EH (cell line): ENCODE measurements around the gene DIDO1.
A peak's percentile ranks its signal among the peaks of the same experiment; 100 is the strongest.

Experiments
- DNase-seq: peaks from one replicate; pipeline ENCODE4 v3.0.0-alpha.2; 2015; ENCODE audit warnings: low read depth

The DIDO1 gene

GRCh38 chr20:62892348-62893304 lies 33.7 kb downstream of the DIDO1 start:
- DNase-seq, result no peak

DNA sequence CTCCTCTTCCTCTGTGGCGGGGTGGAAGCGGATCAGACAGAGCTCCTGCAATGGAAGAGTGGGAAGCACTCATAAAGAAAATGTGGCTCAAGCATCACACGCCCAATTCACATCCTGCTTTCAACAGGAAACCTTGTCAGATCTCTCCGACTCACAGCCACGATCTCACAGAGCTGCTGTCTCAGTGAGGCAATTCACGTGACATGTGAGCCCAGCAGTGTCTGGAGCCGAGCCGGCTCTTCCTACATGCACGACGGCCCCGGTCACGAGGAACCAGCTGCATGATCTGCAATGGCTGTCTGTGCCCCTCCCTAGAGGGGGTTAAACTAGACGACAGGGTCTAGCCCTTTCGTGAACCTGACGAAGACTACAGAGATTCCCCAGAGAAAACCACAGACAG lies 35.2 kb downstream of the DIDO1 start:
- DNase-seq, result peak; percentile 11

GRCh38 chr20:62890444-62890843 lies 35.9 kb downstream of the DIDO1 start:
- no peak for DNase-seq

DNA sequence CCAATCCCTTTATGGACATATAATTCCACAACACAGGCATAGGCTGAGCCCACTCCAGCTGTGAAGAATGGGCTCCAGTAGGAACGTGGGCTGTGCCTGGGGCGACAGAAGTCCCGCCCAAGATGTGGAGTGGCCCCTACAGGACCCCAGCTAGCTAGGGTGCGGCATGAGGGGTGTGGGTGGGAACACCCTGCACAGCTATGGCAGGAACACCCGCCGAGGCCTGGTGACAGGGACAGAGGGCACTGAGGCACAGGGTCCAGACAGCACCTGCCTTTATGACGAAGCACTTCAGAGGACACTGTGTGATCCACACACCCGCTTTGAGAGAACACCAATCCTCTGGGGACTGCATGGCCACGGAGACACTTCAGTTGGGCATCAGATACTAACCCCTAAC lies 36.4 kb downstream of the DIDO1 start:
- DNase-seq, result no peak

DNA sequence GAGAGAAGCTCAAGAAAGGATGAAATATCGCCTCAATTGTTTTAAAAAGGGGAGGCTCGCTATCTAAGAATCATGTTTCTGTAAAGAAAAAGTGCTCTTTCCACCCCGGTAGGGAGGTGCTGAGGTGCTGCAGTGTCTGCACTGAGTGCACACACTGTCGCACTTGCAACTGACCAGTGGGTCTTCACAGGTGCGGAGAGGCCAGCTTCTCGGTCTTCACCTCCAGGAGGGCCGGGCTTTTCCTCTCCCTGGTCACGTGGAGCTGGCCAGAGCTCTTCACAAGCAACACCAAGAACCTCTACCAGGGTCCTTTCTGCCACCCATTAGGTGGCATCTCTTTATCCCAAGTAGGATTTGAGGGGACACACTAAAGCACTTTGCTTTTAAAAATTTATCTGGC lies 36.9 kb downstream of the DIDO1 start:
- no peak for DNase-seq

DNA sequence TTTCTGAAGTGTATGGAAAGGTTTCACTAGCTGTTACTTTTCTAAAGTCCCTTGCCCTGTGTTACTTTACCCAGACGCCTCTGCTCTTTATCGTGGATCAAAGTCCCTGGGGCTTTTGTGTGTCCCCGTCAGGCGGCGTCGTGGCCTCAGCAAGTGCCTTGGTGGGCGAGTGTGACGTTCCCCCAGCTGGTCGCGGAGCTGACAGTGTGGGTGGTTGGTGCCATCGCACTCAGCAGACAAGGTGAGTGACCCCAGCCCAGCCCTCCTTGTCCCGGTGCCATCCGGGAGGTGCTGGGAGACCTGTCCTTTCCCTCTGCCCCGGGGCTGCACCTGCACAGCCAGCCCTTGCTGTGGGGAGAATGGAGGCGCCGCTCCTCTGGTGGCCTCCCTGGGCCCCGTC lies 37.4 kb downstream of the DIDO1 start:
- no peak for DNase-seq

GRCh38 chr20:62888406-62888805 lies 37.9 kb downstream of the DIDO1 start:
- DNase-seq, result no peak

GRCh38 chr20:62887860-62888239 lies 38.5 kb downstream of the DIDO1 start:
- no peak for DNase-seq

DNA sequence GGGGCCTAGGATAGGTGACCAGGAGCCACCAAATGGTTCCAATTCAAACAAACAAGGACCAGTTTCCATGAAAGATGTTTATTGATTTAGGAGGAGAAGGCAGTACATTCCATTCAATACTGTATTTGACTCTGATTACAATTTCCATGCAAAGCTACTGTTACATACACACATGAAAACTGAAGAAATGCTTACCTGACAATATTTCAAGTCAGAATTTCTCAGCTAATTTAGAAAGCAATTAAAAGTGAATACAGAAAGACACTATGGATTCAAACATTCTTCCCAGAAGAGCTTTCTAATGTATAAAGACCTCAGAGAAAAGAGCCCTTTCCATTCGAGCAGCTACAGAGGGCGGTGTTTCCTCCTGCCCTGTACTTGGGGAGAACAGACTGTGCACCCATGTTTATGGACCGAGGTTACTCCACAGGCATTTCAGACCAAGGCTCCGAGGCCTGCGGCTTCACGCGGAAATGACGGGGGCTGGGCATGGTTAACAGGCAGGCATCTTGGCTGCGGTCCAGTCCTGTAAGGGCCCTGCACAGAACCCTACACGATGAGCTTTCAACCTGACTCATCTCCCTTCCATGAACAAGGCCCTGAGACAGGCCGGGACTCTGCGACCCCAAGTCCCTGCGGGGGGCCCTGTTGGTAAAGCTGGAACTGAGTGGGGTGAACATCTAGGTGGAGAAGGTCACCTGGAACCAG lies 39.0 kb downstream of the DIDO1 start:
- peak; percentile 95 for DNase-seq

- no peak for DNase-seq
Measured at GRCh38 chr20:62886709-62887058, 39.6 kb downstream of the DIDO1 start.

DNA sequence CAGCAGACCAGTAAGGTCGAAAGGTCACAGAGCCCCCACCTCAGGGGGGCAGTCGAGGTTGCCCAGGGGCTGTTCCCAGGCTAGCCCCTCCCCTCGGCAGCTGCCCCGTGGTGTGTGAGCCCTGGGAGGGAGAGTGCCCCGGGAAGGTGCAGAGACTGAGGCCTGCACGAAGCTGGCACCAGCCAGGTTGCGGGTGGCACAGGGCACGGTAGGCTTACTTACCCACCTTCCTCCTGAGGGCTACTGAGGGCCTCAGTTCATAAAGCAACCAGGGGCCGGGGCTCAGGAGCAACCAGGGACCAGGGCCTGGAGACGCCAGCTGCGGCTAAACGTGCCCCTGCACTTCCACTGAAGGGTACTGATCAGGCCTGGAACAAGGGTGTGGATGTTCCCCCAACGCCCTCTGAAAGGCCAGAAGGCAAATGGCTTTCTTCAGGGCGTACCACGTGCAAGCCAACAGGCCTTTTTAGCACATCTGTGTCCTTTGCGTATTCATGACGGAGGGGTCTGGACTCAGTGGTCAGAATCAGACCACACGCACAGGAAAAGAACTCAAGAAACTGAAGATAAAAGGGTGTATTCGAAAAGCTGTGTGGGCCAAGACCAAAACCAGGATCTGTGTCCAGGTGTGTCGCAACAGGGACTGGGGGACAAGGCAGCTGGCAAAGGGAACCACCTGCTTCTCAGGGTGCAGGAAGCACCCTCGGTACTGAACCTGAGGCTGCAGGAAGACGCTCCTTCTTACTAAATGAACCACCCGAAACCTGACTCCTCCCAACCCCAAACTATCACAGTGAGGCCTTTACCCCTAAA lies 40.2 kb downstream of the DIDO1 start:
- no peak for DNase-seq

DNA sequence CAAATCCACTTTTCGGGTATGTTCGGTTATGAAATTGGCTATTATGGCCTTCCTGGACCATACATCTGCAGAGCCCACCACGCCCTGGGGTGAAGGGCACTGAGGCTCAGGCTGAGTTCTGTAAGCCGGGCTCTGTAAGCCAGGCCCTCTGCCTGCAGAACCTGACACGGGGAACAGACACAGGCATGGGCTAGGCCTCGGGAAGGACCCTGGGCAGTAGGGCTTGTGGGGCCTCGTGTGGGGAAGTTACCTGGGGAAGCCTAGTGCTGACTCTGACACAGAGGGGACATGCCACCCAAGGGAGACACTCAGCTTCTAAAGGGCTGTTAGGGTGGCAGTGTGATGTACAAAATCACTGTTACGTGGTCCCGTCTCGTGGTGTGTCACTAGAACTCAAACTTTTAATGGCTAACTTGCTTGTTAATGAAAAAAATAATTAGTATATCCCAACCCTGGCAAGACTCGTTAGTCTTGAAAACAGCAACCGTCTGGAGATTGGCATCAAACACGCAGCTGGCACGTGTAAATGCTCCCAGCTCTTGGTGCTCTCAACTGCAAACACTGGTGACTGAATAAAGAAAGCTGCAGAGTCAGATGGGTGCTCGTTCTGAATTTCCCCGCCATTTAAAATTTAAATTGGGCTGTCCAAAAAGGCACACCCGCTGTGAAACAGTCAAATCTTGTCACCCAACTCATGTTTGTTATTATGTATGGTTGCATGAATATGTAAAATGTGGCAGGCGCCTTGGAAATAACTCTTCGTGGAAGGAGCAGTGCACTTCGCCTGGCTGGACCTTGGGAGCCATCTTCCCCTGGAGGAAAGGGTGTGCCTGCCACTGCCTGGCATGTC lies 41.0 kb downstream of the DIDO1 start:
- no peak for DNase-seq

- no peak for DNase-seq
Measured at GRCh38 chr20:62884556-62884955, 41.7 kb downstream of the DIDO1 start.

GRCh38 chr20:62882426-62882825 lies 43.9 kb downstream of the DIDO1 start:
- no peak for DNase-seq

- DNase-seq, result no peak
Measured at GRCh38 chr20:62881662-62882395, 44.5 kb downstream of the DIDO1 start.

DNA sequence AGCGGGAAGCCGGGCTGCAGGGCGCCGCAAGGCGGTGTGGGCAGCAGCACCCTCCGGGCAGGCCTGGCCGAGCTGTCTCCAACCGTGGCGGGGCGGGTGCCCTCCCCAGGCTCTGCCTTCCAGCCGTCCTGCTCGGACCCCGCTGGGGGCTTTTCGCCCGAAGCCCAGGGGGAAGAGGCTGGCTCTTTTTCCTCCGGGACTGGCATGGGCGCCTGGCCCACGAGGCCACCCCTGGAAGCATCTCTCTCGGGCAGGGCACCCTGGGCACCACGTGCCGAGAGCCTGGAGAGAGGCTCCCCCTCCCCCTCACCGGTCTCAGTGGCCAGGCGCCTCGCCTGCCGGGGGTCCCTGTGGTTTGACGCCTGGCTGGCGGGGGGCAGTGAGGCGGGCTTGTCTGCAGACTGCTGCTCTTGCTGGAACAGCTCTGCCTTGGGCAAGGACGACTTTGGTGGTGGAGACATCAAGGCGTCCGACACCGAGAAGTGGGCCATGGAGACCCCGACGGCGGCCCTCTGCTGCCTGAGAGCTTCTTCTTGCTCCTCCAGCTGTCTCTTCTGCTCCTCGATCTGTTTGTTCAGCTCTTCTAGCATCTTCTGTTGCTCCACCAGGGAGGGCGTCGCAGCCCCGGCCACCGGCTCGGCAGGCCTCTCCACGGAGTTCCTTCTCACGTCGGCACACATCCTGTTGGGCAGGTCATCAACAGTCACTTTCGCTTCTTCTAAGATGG lies 45.2 kb downstream of the DIDO1 start:
- DNase-seq, result no peak

GRCh38 chr20:62880147-62880934 lies 46.0 kb downstream of the DIDO1 start:
- no peak for DNase-seq

- no peak for DNase-seq
Measured at GRCh38 chr20:62879275-62880146, 46.8 kb downstream of the DIDO1 start.
